Inflammatory macrophage treated with lipopolysaccharide for 4 hours (primary cell): ENCODE measurements around the gene ALOX15B.
"Not testable (repeated sequence)": the region's sequence is repeated elsewhere in the genome, so short reads cannot be mapped to it uniquely, and the experiment has no call there.

Source experiments
- DNase-seq: peaks from one replicate; pipeline ENCODE4 v3.0.0-alpha.2; 2020

ALOX15B gene

DNA sequence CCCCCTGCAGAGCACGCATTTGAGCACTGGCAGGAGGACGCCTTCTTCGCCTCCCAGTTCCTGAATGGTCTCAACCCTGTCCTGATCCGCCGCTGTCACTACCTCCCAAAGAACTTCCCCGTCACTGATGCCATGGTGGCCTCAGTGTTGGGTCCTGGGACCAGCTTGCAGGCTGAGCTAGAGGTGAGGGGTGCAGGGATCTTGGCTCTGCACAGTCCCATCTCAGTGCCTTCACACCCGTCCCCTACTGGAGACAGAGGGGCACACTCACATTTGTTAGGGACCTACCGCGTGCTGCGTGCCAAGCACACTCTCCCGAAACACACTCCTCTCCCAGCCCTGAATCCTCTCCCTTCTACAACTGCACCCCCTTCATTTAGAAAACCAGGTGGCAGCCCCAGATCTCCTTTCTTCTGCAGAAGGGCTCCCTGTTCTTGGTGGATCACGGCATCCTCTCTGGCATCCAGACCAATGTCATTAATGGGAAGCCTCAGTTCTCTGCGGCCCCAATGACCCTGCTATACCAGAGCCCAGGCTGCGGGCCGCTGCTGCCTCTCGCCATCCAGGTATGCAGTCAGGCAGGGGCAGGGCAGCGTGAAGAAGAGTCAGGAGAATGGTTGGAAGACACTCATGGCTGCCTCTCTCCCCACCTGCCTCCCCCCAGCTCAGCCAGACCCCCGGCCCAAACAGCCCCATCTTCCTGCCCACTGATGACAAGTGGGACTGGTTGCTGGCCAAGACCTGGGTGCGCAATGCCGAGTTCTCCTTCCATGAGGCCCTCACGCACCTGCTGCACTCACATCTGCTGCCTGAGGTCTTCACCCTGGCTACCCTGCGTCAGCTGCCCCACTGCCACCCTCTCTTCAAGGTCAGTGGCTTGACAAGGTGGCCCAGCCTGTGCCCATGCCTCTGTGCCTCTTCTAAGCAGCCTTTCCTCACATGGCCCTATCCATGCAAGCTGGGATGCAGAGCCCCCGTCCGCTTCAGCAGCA, 6.3 kb downstream of the ALOX15B start:
- DNase-seq = no peak

DNA sequence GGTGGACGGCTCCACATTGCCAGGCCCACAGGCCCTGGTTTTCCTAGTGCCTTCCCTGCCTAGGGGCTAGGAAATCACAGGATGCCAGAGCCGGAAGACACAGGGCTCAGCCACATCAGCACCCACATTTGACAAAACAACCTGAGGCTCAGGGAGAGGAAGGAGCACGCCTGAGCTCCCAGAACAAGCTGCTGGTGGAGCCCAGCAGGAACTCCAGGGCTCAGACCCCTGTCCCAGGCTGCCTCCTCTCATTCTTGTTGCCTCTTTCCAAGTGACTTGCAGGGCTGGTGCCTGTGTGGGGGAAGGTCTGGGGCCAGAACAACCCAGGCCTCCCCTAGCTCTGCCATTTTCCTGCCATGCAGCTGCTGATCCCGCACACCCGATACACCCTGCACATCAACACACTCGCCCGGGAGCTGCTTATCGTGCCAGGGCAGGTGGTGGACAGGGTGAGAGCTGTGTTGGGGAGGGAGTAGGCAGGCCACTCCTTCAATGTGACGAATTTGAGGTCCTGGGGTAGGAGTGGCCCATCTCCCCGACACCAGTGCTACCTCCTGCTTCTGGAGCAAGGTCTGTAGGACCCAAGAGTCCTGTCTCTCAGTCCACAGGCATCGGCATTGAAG, 7.6 kb downstream of the ALOX15B start:
- no peak for DNase-seq

- DNase-seq = no peak
These were observed 8.3 kb downstream of the ALOX15B start for GRCh38 chr17:8046929-8047768.

DNA sequence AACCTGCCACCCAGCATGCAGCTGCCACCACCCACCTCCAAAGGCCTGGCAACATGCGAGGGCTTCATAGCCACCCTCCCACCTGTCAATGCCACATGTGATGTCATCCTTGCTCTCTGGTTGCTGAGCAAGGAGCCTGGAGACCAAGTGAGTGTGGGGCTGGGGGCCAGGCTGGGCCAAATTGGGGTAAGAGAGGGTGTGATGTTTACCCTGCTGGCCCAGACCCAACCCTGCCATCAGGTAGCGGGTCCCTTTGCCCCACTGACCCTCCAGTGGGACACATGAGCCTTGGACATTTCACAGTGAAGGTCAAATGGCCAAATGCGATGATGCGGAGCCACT, 8.9 kb downstream of the ALOX15B start:
- no peak for DNase-seq

DNA sequence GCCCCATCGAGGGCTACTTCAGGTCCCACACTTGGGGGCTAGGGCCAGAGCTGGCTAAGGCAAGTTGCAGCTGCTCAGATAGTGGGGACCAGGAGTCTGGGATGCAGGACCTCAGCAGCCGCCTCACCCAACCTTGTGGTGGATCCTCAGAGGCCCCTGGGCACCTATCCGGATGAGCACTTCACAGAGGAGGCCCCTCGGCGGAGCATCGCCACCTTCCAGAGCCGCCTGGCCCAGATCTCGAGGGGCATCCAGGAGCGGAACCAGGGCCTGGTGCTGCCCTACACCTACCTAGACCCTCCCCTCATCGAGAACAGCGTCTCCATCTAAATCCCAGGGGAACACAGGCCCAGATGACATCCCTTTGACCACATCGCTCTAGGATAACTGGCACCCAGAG, 9.4 kb downstream of the ALOX15B start:
- DNase-seq = no peak

DNA sequence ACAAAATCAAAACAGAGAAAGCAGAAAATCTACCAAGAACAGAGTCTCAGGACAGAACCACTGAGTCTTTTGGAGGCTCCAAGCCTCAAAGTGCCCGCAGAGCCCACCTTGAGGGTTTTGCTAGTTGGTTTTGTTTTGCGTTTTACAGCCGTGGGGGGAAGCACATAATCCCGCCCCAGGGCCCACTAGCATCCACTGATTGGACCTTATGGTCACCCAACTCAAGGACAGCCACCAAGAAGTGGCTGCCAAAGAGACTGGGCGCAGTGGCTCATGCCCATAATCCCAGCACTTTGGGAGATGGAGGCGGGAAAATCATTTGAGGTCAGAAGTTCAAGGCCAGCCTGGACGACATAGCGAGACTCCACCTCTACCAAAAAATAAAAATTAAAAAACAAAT, 9.9 kb downstream of the ALOX15B start:
- DNase-seq = no peak

GRCh38 chr17:8051831-8052230, 13.0 kb downstream of the ALOX15B start:
- DNase-seq = no peak

DNA sequence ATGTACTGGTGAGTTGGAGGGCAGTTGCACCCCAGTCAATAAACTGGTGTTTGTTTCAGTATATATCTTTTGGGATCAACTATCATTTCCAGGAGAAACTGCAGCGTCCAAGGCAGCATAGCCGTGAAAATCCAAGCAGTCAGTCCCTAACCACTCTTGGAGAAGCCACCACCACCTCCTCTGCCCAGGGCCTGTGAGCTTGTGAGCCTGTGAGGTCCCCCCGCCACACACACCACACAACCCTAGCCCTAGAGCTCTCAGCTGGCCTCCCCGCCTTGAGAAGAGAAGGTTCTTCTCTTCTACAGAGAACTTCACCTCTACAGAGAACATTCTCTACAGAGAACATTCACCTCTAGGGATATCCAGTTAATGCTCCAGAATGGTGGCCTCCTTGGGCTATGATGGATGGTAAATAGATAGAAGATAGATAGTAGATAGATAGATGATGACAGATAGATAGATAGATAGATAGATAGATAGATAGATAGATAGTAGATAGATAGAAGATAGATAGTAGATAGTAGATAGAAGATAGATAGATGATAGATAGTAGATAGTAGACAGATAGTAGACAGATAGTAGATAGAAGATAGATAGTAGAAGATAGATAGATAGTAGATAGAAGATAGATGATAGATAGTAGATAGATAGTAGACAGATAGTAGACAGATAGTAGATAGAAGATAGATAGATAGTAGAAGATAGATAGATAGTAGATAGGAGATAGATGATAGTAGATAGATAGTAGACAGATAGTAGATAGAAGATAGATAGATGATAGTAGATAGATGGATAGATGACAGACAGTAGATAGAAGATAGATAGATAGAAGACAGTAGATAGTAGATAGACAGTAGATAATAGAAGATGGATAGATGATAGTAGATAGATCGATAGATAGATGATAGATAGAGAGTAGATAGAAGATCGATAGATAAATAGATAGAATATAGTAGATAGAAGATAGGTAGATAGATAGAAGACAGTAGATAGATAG, 13.7 kb downstream of the ALOX15B start:
- no peak for DNase-seq

DNA sequence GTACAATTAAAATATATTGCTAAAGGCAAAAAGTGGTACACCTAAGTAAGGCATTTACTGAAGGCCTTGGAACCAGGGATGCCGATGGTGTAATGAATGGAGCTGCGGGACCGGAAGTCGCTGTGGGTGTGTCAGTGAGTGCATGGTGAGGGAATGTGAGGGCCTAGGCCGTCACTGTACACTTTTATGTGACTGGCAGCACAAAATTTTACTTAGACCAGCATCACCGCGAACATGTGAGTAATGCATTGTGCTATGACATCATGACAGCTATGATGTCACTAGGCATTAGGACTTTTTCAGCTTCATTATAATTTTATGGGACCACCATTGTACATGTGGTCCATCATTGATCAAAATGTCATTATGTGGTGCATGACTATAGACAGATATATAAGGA, 14.7 kb downstream of the ALOX15B start:
- DNase-seq = no peak

GRCh38 chr17:8055851-8056231, 17.0 kb downstream of the ALOX15B start:
- no peak for DNase-seq

GRCh38 chr17:8056232-8056975, 17.5 kb downstream of the ALOX15B start:
- peak; percentile 93 for DNase-seq

- DNase-seq = no peak
These were observed 18.2 kb downstream of the ALOX15B start for GRCh38 chr17:8056976-8057625.

GRCh38 chr17:8057691-8058114, 18.8 kb downstream of the ALOX15B start:
- peak; percentile 83 for DNase-seq

- DNase-seq = no peak
These were observed 20.3 kb downstream of the ALOX15B start for GRCh38 chr17:8059131-8059530.

DNA sequence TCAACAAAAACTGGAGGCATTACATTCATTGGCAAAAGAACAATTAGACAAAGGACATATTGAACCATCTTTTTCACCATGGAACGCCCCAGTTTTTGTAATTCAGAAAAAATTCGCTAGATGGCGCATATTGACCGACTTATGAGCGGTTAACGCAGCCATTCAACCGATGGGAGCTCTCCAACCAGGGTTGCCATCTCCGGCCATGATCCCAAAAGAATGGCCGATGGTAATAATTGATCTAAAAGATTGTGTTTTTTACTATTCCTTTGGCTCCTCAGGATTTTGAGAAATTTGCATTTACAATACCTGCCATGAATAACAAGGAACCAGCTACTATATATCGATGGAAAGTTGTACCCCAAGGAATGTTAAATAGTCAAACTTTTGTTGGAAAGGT, 21.4 kb downstream of the ALOX15B start:
- peak; percentile 77 for DNase-seq

DNA sequence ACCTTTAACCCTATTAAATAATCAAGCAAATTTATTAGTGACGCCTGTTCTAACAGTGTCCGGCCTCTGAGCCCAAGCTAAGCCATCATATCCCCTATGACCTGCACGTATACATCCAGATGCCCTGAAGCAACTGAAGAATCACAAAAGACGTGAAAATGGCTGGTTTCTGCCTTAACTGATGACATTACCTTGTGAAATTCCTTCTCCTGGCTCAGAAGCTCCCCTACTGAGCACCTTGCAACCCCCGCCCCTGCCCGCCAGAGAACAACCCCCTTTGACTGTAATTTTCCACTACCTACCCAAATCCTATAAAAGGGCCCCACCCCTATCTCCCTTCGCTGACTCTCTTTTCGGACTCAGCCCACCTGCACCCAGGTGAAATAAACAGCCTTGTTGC, 23.0 kb downstream of the ALOX15B start:
- DNase-seq = not testable (repeated sequence)

- no peak for DNase-seq
These were observed 23.6 kb downstream of the ALOX15B start for GRCh38 chr17:8062435-8062806.

DNA sequence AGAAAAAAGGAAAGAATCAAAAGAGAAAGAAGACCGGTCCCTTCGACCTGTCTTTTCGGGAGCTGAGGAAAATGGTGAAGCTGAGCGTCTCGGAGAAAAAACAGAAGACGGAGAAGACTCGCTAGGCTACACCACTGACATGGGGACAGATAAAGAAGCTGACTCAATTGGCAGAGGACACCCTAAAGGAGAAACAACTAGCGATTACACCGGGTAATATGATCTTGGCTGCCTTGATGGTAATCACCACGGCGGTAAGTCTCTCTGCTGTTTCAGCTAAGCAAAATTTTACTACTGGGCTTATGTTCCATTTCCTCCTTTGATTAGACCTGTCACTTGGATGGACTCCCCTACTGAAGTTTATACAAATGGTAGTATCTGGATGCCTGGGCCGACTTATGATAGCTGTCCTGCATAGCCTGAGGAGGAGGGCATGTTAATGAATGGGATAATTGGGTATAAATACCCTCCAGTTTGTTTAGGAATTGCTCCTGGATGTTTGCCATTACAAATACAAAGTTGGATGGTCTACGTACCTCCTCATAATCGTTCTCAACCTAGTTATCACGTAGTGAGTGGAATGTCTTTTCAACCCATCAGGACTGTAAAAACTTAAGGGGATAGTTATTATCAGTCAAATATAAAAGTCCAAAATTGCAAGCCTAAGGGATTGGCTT, 24.1 kb downstream of the ALOX15B start:
- no peak for DNase-seq

DNA sequence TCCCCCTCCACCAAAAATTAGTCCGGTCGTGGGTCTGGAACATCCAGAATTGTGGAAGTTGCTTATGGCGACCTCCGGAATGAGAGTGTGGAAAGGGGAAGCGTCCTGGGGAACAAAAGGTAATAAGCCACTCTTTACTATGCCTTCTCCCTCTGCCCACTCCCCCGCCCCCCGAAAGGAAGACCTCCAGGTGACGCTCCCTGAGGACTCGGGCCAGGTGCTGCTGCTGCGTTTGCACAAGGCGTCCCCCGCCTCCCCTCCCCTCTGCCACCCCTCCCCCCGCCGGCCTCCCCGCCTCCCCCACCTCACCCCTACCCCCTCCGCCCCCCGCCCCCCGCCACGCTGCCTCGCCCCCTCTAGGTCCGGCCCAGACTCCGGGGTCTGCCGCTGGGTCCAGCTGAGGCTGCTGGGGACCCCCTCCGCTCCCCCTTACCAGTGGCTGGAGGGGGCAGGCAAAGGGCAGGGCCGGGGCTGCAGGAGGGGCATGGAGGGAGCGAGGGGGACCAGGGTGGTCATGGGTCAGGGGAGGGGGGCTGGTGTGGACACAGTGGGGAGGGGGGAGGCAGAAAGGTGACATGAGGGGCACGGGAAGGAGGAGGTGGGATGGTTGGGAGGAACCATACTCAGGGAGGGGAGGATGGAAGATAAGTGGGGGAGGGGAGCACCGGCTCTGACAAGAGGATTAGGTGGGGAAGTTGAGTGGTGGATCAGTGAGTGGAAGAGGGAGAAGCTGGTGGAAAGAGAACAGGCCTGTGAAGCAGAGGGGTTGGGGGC, 25.1 kb downstream of the ALOX15B start:
- no peak for DNase-seq
